Islet precursor cell (in vitro differentiated cells): ENCODE data around the gene GPR15LG.
A peak's percentile ranks its signal among the peaks of the same experiment; 100 is the strongest.

Experiments
- DNase-seq: peaks from one replicate; pipeline ENCODE4 v3.0.0-alpha.2; 2018

GPR15LG gene

GRCh38 chr10:84194424-84195043, 20.9 kb downstream of the GPR15LG start, which contains the start of gene CDHR1:
CDHR1 (plus strand) TSS chr10:84194537; CDS start chr10:84194761, 224 bp downstream.
- peak; percentile 78 for DNase-seq

GRCh38 chr10:84195044-84195830, 21.6 kb downstream of the GPR15LG start:
- DNase-seq = peak; percentile 41

DNA sequence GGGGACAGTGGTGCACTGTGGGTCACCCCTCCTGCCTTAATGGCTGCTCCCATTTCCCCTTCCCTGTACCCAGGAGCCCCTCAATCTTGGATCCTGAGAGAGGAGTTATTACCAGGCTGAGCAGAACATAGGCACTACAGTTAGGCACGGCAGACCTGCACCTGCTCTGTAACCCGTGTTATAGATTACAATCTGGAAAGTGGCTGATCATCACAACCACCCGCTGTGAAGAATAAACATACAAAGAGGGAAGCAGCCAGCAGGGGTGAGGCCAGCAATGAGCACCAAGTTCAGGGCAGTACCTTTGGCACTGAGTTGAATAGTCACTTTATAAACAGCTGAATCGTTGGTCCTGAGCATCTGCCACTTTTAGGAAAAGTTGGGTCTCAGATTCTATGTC, 22.5 kb downstream of the GPR15LG start:
- no peak for DNase-seq

DNA sequence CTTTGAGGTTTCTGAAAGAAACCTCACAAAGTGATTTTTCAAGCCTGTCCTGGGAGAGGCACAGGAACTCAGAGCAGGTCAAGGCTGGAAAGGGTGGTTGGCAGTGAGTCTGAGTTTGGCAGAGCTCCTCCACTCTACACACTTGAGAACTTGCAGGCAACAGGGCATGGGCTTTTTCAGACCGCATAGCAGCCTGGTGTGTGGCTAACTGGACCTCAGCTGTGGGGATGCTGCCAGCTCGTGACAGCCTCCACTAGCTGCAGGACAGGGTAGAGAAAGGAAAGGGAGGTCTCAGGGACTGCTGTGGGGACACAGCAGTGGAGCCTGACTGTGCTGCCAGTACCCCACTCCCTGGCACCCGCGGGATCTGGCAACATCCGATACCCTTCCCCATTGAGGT, 23.3 kb downstream of the GPR15LG start:
- no peak for DNase-seq

DNA sequence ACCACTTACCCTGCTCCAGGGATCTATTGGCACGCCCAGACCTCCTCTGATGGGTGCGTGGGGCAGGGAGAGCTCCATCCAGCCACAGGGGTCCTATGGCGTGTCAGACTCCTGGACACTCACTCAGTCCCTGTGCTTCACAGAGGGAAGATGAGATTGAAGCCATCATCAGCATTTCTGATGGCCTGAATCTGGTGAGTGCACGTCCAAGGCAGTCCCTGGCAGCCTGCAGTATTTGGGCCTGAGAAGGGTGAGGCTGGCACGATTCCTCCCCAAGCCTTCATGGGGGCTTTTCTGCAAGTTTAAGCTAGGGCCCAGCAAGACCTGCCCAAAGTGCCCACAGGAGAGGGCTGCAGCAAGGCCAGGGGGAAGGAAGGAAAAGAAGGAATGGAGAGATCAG, 24.0 kb downstream of the GPR15LG start:
- no peak for DNase-seq

DNA sequence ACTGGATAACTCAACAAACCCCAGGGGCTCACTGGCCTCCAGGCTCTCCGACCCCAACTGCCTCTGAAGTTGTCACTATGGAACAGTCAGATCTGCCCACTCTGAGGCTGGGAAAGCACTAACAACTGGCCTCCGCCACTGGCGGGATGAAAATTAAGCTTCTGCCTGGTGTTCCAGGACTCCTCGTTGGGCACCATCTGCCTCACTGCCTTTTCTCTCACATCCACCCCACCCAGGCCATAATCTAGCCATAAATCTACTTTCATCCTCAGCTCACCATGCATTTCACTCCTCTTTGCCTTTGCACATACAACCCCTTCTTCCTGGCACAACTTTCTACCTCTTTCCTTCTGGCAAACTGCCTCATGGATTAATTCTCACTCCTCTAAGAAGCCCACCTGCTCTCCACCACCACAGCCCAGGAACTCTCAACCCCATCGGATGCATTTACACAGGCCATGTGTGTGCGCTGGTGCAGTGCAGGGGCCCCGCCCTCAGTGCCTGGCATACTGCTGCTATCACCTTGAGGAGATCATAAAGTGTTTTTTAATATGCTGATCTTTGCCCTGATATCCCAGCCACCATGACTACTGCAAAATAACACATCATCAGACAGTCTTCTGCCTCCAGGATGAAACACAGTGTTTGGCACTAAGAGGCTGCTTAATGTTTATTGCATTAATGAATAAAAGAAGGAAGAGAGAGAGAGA, 24.8 kb downstream of the GPR15LG start:
- no peak for DNase-seq

DNA sequence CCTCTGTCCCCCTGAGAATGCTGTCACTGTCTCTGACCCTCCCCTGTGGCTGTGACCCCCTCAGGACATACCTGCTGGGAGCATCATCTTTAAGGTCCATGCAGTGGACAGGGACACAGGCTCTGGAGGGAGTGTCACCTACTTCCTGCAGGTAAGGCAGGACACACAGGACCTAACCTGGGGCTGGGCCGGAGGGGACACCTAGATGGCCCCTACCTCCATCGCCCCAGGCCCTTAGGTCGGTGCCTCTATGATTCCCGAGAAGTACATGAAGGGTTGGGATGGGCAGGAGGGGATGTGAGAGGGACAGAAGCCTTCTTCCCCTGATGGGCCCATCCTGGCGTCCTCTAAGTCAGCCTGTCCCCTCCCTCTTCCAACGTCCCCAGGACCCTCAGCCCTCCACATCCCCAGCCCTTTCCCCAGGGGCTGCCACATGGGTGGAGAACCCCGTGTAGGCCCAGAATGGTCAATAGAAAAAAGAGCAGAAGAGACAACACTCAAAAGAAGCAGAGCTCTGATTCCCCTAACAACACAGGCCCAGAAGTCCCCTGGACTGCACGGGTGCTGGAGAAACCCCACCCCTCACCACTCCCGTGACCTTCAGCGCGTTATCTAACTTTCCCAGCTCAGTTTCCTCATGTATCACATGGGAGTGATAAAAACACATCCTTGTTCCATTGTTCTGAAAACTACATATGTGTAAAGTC, 27.1 kb downstream of the GPR15LG start:
- DNase-seq = no peak

DNA sequence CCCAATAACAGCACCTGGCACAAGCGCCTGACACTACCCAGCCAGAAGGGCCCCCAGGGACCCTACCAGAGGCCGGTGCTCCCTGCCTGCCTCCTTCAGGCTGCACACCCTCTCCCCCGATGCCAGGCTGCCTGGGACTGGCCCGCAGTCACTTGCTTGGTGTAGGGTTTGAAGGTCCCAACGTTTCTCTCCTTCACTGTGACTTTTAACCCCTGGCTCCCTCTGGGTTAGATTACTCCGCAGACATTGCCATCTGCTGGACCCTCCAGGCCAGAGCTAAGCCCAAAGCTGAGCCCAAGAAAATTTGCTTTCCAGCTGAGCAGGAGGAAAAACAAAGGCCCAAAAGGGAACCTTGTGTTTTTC, 27.6 kb downstream of the GPR15LG start:
- no peak for DNase-seq

GRCh38 chr10:84201682-84202081, 28.1 kb downstream of the GPR15LG start:
- DNase-seq = no peak

- DNase-seq = no peak
These were observed 28.7 kb downstream of the GPR15LG start for GRCh38 chr10:84202349-84202748.

GRCh38 chr10:84204122-84204521, 30.5 kb downstream of the GPR15LG start:
- DNase-seq = no peak

GRCh38 chr10:84204610-84205009, 31.0 kb downstream of the GPR15LG start:
- DNase-seq = no peak

DNA sequence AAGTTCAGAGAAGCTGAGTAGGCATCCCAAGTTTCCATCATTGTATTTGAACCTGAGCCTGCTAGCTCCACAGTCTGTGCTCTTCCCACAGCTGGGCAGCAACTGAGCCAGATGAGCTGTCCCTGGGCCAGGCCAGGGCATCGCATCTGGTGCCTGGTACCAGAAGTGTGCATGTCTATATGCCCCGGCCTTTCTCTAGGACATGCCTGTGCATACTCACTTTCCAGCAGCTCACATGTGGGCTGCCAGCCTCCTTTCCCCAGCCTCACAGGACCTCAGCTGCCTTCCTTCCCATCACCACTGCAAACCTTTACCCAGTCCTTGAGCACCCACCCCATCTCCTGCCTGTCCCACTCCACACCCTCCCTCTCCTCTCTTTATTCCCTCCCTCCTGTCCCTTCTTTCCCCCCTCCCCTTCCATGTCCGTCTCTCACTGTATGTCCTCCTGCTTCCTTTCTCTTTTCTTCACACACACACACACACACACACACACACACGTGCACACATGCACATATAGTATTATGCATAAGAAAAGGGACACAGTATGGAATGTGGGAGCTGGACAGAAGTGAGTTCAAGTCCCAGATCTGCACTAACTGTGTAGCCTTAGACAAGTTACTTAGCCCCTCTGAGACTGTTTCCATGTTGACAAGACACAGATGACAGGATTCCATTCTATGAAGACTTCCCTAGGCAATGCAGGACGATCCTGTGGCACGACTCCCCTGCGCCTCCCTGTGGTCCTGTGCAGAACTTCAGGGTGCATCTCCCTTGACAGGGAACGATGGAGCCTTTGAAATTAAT, 31.6 kb downstream of the GPR15LG start:
- peak; percentile 83 for DNase-seq

DNA sequence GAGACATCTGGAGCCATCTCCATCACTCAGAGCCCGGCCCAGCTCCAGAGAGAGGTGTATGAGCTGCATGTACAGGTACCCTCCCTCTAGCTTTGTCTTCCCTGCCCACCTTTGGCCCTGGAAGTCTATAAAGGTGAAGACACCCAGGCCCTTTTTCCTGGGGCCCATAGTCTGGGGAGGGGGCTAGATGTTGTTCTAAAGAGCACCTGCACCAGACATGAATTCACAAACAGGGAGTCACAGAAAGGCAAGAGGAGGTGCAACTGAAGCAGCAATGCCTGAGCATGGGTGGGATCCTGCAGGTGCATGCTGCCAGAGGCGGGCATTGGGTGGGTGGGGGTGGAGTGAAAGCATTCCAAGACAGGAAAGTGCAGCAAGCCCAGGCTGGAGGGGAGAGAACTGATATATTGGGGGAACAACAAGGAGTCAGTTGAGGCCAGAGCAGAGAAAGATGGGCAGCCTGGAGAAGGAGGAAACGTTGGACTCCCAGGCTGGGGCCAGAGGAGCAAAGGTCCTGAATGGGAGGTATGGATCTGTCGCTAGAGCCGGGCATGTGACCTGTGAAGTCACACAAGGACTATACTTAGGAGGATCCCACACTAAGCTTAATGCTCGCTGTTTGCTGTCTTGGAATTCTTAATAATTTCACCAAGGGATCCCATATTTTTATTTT, 32.4 kb downstream of the GPR15LG start:
- peak; percentile 22 for DNase-seq

GRCh38 chr10:84208023-84208422, 34.4 kb downstream of the GPR15LG start:
- DNase-seq = no peak

DNA sequence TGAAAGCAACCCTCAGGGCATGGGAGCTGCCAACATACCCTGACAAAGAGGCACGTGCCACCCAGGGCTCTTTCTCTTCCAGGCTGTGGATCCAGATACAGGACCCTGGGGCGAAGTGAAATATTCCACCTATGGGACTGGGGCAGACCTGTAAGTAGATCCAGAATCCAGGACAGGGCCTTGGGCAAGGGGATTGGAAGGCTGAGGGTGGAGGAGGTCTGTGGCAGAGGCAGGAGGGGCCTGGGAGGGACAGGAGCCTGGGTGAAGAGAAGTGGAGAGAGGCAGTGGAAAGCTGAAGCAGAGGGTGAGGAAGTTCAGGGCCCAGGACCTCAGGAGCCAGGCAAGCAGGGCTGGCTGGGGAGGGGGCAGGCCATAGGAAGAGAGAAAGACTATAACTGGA, 38.0 kb downstream of the GPR15LG start:
- no peak for DNase-seq

GRCh38 chr10:84212014-84212413, 38.4 kb downstream of the GPR15LG start:
- no peak for DNase-seq

GRCh38 chr10:84213076-84213475, 39.5 kb downstream of the GPR15LG start:
- no peak for DNase-seq

DNA sequence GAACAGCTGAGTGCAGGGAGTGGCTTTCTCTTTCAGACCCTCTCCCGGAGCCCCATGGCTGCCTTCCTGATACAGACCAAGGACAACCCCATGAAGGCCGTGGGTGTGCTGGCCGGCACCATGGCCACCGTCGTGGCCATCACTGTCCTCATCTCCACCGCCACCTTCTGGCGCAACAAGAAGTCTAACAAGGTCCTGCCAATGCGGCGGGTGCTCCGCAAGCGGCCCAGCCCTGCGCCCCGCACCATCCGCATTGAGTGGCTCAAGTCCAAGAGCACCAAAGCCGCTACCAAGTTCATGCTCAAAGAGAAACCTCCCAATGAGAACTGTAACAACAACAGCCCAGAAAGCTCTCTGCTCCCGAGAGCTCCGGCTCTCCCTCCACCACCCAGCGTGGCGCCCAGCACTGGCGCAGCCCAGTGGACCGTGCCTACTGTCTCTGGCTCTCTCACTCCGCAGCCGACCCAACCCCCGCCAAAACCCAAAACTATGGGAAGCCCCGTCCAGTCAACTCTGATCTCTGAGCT, 40.5 kb downstream of the GPR15LG start:
- DNase-seq = no peak

- DNase-seq = no peak
These were observed 41.1 kb downstream of the GPR15LG start for GRCh38 chr10:84214612-84215235.

DNA sequence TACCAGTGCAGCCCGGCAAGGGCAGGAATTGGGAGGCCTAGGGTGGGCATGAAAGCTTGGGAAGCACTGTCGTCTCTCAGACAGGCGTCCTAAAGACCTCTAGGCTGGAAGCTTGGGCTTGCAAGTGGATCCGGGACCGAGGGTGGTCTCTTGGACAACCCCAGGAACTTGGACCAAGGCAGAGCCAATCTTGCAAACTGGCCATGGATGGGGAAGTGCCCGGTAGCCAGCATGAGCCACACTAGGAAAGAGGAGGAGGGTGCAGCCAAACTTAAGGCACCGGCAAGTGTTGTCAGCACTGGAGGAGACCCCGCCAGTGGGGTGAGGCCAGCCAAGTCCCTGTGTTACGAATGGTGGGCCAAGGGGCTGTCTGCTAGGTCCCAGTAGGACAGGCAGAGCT, 43.2 kb downstream of the GPR15LG start:
- DNase-seq = no peak
